Activated CD4-positive, alpha-beta memory T cell treated with anti-CD3 and anti-CD28 coated beads for 36 hours (primary cell): Measurements from ENCODE around the gene ZCCHC8. TPM values are rescaled to one million over a fixed set of nuclear protein-coding genes. Genes with fewer than 3 reads are reported as not detected.

Experiments used
- CTCF ChIA-PET: fragments of 350-600 bp; sonication (Branson Sonifier 250); formaldehyde crosslinking; loops from one replicate; lab custom pipeline; 2021; ENCODE audit warnings: antibody characterized with exemption, inconsistent platforms; lab: Charles Lee
- POLR2A ChIA-PET: fragments of 350-600 bp; sonication (Branson Sonifier 250); formaldehyde crosslinking; loops from one replicate; lab custom pipeline; 2021; ENCODE audit warnings: antibody characterized with exemption; lab: Charles Lee
- DNase-seq: peaks from one replicate; pipeline ENCODE4 v3.0.0-alpha.2; 2020
- H3K27ac Mint-ChIP-seq: one replicate; pipeline ENCODE4 v1.8.0; 2021; ENCODE audit warnings: mixed read lengths
- H3K27me3 Mint-ChIP-seq: one replicate; pipeline ENCODE4 v1.8.0; 2021; ENCODE audit warnings: mixed read lengths
- H3K36me3 Mint-ChIP-seq: one replicate; pipeline ENCODE4 v1.8.0; 2021; ENCODE audit warnings: mixed read lengths
- H3K4me1 Mint-ChIP-seq: one replicate; pipeline ENCODE4 v1.8.0; 2021; ENCODE audit warnings: low read depth, mixed read lengths
- H3K4me3 Mint-ChIP-seq: one replicate; pipeline ENCODE4 v1.8.0; 2021; ENCODE audit warnings: mild to moderate bottlenecking, mixed read lengths
- H3K9me3 Mint-ChIP-seq: one replicate; pipeline ENCODE4 v1.8.0; 2021; ENCODE audit warnings: mixed read lengths
- intact Hi-C: fragments of 100-400 bp; cut with micrococcal nuclease; formaldehyde crosslinking; loops from one replicate; pipeline ENCODE4 v1.15.1; 2023
- total RNA-seq, 2 experiments: library from RNA; stranded (reverse); gene quantifications; one replicate each; pipeline ENCODE4 v1.2.3, GENCODE V29; 2021

Gene ZCCHC8
- total RNA-seq, 2 experiments from 2014 or later: 27.7 to 28.5 TPM

GRCh38 chr12:122422730-122423257 is 77.9 kb downstream of the ZCCHC8 start:
- POLR2A ChIA-PET: interaction anchor here (0.5 to 2.3 kb wide), 5 partner anchors 10 to 297 kb away, joined by 3 to 11 read pairs (median 4); partner anchors contain the start of gene ZCCHC8
- Mint-ChIP-seq H3K27ac (peak overlapping the region; percentile 88), H3K9me3 (no peaks in the 10 kb centered on the region), H3K36me3 (peaks cover 6% of the 10 kb centered on the region), H3K4me3 (peak overlapping the region; percentile 83), H3K4me1 (peaks cover 45% of the 10 kb centered on the region), H3K27me3 (no peaks in the 10 kb centered on the region)
- intact Hi-C loops: loop anchor here (2.0 kb wide), 2 partner anchors 30 to 48 kb away; no protein-coding TSS in a partner anchor
- CTCF ChIA-PET: interaction anchor here (1.0 to 2.9 kb wide), 5 partner anchors 19 to 49 kb away, joined by 3 to 33 read pairs (median 3); no protein-coding TSS in a partner anchor
- peak; percentile 74 for DNase-seq

- ChIA-PET CTCF (interaction anchor here (0.7 to 2.9 kb wide), 7 partner anchors 10 to 49 kb away, joined by 3 to 33 read pairs (median 3); no protein-coding TSS in a partner anchor), POLR2A (interaction anchor here (0.9 to 2.3 kb wide), 3 partner anchors 9 to 28 kb away, joined by 3 to 11 read pairs (median 11); no protein-coding TSS in a partner anchor)
- peak; percentile 68 for DNase-seq
- H3K4me3 Mint-ChIP-seq: peak within 1 kb of the TSS; percentile 93
- H3K36me3 Mint-ChIP-seq: peaks cover 7% of the 10 kb centered on the region
- no peaks in the 10 kb centered on the region for H3K27me3 Mint-ChIP-seq
- intact Hi-C loops: loop anchor here (1.0 to 2.0 kb wide), 4 partner anchors 9 to 49 kb away; no protein-coding TSS in a partner anchor
- H3K9me3 Mint-ChIP-seq: no peaks in the 10 kb centered on the region
- peak within 1 kb of the TSS; percentile 92 for H3K27ac Mint-ChIP-seq
- H3K4me1 Mint-ChIP-seq: peaks cover 48% of the 10 kb centered on the region
These were observed 78.7 kb downstream of the ZCCHC8 start, which contains the start of gene CLIP1 for GRCh38 chr12:122421821-122422729. Gene CLIP1 (minus strand): TSS chr12:122422669. CDS start chr12:122380452, 42,217 bp downstream.

Other genes starting within 250 kb of the ZCCHC8 start
- gene VPS33A, start 234.4 kb downstream of the ZCCHC8 start, total RNA-seq: 10 to 100 TPM; 24.2 to 24.6 TPM
- gene CLIP1, start 78.3 kb downstream of the ZCCHC8 start, total RNA-seq: 10 to 100 TPM; 69.2 to 71.8 TPM
- gene RSRC2, start 26.0 kb upstream of the ZCCHC8 start, total RNA-seq: 100 to 1,000 TPM; 106 to 115 TPM
- 100 to 1,000 TPM; 136 to 147 TPM for gene KNTC1, start 26.3 kb upstream of the ZCCHC8 start, total RNA-seq
- gene HCAR2, start 202.4 kb upstream of the ZCCHC8 start, total RNA-seq: not detected
- gene HCAR3, start 215.9 kb upstream of the ZCCHC8 start, total RNA-seq: under 1 TPM in 1 of 2 experiments, not detected in 1; 0.10 TPM
- under 1 TPM; 0.21 to 0.27 TPM for gene HCAR1, start 229.9 kb upstream of the ZCCHC8 start, total RNA-seq